GM19193 (cell line): ENCODE results near the gene FAM168A.

Source experiments
- POLR2A ChIP-seq: IDR thresholded peaks from 4 replicates; pipeline ENCODE4 v1.6.1; 2011; ENCODE audit not compliant: insufficient read depth, insufficient read length; ENCODE audit errors: extremely low read depth

Gene FAM168A

GRCh38 chr11:73423506-73423905 lies 174.4 kb downstream of the FAM168A start:
- TF ChIP-seq POLR2A, result no peak

- TF ChIP-seq POLR2A, result no peak
Measured at GRCh38 chr11:73422886-73423285, 175.0 kb downstream of the FAM168A start.

DNA sequence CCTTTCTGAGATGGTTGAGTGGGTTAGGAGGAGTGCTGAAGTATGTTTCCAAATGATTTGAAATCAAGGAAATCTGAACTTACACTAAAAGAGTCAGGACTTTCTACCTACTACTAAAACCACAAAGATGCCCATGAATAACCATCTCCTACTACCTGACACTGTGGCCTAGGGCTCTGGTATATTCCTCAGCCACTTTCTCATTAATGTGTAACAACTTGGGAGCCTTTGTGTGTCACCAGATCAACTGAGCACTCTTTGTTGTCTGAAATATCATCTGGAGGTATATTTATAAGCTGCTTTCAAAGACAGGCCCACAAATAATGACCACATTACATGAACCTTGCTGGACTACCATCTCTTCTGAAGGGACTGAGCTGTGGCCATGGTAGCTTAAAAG lies 177.8 kb downstream of the FAM168A start:
- no peak for TF ChIP-seq POLR2A

GRCh38 chr11:73416786-73417185 lies 181.1 kb downstream of the FAM168A start:
- no peak for TF ChIP-seq POLR2A

- no peak for TF ChIP-seq POLR2A
Measured at GRCh38 chr11:73415854-73416615, 181.9 kb downstream of the FAM168A start.

- TF ChIP-seq POLR2A, result no peak
Measured at GRCh38 chr11:73414977-73415651, 182.8 kb downstream of the FAM168A start.

GRCh38 chr11:73413256-73413655 lies 184.7 kb downstream of the FAM168A start:
- TF ChIP-seq POLR2A, result no peak

- no peak for TF ChIP-seq POLR2A
Measured at GRCh38 chr11:73412308-73412707, 185.6 kb downstream of the FAM168A start.

GRCh38 chr11:73411031-73411430 lies 186.9 kb downstream of the FAM168A start:
- no peak for TF ChIP-seq POLR2A

DNA sequence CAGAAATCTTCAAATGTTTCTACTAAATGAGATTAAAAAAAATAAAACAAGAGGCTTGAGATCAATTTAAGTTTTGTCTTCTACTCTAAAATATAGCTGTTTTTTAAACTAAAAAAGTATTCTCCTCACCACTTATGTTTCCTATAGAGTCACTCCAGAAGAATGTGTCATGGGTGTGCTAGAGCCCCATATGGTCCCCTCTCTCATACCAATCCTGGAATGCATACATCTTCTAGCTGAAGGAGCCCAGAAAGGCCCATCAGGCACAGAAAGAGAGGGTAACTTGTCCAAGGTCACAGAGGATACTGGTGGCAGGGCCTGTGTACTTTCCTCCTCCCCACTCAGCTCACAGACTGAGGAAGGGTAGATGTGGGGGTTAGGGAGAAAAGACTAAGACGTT lies 187.3 kb downstream of the FAM168A start:
- no peak for TF ChIP-seq POLR2A

GRCh38 chr11:73409431-73409830 lies 188.5 kb downstream of the FAM168A start:
- no peak for TF ChIP-seq POLR2A

DNA sequence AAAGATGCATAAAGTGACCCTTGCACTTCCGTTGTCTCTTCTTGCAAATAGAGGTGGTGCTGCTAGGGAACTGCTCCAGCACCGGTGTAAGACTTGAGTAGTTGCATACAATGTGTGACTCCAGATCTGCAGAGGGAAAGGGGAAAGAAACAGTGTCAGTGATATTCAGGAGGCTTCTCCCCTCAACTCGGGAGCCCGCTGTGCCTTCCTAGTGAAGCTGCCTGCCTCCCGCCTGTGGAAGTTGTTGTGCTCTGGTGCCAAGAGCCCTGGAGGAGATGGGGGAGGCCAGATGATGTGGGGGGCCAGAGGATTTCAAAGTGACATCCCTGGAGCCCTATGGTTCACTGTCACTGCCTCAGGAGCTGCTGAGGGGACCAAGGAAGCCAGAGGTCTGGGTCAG lies 191.3 kb downstream of the FAM168A start:
- TF ChIP-seq POLR2A, result no peak

DNA sequence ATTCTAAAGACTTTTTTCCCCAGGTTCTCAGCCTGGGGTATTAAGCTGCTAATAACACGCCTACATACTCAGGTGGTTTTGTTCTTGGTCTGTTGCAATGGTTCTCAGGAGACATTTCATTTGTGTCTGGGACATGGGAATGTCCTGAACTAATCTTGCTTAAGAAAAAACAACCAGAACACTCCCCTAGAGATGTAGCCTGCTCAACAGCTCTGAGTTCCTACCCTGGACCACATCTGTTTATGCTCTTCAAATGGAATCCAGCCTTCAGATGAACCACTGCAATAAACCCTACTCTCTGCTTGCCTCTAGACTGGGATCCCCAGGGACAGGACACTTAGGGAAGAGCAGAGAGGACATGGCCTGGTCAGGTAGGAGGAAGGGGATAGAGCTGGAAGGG lies 191.8 kb downstream of the FAM168A start:
- no peak for TF ChIP-seq POLR2A

- no peak for TF ChIP-seq POLR2A
Measured at GRCh38 chr11:73405146-73405510, 192.8 kb downstream of the FAM168A start.

- TF ChIP-seq POLR2A, result no peak
Measured at GRCh38 chr11:73404506-73405145, 193.3 kb downstream of the FAM168A start.

GRCh38 chr11:73404048-73404447 lies 193.9 kb downstream of the FAM168A start:
- no peak for TF ChIP-seq POLR2A
